ENCODE measurements around the gene QPCTL.
"Not testable (repeated sequence)": the region's sequence is repeated elsewhere in the genome, so short reads cannot be mapped to it uniquely, and the experiment has no call there.

Gene QPCTL

GRCh38 chr19:45717983-45718650 is 25.7 kb downstream of the QPCTL start:
- no peak for FAIRE-seq

GRCh38 chr19:45720065-45720464 is 27.6 kb downstream of the QPCTL start:
- not testable (repeated sequence) for FAIRE-seq

GRCh38 chr19:45728683-45729082 is 36.2 kb downstream of the QPCTL start:
- FAIRE-seq, result not testable (repeated sequence)

- FAIRE-seq, result no peak
Observed at GRCh38 chr19:45729800-45730290, 37.4 kb downstream of the QPCTL start.

DNA sequence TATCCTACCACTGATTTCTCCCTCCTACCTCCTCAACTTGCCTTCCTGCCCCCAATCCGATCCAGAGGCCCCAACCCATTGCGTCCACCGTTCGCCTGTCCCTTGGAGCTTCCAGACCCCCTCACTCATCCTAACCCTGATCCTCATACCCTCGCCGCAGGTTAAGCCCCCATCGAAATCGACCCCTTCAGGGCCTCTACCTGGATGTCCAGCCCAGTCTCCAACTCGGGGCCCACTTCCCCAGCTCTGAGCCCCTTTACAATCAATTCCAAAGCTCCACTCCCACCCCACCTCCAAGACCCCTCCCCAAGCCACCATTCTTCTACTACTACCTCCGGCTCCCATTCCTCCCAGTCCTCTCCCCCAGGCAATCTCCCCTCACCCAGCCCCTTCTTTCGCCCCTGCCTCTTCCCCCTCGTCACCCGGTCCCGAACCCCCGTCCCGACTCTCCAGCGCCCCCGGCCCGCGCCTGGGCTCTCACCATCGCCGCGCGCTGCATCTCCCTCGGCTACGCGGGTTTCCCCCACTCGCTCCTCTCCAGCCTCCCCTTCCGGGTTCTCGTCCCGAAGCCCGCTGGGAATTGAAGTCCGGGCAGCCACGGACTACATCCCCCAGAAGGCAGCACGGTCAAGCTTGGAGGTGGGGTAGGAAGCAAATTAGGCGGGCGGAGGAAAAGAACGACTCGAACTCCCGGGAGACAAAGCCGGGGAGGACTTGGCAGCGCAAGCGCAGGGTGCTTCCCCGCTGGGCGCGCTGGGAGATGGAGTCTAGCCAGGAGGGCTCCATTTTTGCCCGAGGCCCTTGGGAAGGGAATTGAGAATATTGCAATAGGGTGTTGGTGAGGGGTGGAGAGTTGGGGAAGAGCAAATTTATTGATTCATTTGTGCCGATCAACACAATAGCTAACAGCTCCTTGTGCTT is 38.2 kb downstream of the QPCTL start, which contains the start of gene FBXO46:
FBXO46 (minus strand) TSS at position 529 of the 921 bp plus-strand sequence. CDS start 17,401 bp downstream, outside the sequence.
- peak; percentile 95 for FAIRE-seq

- no peak for FAIRE-seq
Observed at GRCh38 chr19:45733160-45733810, 40.8 kb downstream of the QPCTL start, which contains the start of gene MEIOSIN. TSS of gene MEIOSIN (plus strand) at chr19:45733439. CDS start at chr19:45735377, 1,938 bp downstream.

- no peak for FAIRE-seq
Observed at GRCh38 chr19:45739498-45740439, 47.3 kb downstream of the QPCTL start.

DNA sequence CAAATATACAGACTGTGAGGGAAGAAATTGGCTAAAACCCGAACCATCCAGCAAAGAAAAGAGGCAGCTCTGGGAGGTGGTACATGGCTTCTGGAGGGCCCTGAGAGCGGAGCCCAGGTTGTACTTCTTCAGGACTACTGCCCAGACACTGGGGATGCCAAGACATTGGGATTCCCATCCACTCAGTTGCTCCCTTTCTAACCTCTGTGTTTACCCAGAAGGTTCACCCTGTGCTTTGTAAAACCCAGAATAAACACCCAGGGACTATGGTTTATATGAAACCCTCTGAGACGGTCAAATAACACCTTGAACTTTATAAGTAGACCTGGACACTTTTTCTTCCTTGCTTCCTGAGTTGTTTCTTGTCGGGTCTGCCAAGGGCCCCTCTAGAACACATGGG is 50.5 kb downstream of the QPCTL start:
- no peak for FAIRE-seq

- FAIRE-seq, result no peak
Observed at GRCh38 chr19:45745606-45746005, 53.1 kb downstream of the QPCTL start.

DNA sequence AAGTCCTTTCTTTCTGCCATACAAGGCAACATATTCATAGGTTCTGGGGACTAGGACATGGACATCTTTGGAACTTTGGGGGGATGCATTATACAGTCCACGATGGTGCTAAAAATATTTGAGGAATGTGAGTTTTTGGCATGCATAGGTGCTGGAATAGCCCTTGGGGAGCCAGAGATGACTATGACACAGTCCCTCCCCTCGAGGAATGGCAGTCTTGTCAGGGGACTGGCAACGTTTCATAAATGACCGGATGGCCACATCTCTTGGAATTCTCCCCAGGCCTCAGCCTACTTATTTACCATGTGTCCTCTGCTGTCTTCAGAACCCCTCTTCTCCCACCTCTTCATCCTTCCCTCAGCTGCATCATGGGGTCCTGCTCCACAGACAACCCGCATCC is 54.4 kb downstream of the QPCTL start:
- no peak for FAIRE-seq

DNA sequence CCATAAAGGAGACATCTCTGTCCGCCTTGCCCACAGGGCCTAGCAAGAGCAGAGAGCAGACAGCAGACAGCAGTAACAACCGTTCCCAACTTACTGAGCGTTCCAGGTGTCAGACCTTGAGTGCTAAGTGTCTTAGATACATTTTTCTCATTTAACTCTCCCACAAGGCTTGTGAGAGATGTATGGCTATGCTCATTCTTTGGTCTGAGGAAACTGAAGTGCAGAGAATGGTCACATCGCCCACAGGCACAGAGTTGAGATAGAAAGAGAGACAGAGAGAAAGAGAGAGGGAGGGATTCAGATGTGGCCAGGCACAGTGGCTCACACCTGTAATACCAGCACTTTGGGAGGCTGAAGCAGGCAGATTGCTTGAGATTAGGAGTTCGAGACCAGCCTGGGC is 55.0 kb downstream of the QPCTL start:
- no peak for FAIRE-seq

- FAIRE-seq, result not testable (repeated sequence)
Observed at GRCh38 chr19:45751483-45751882, 59.0 kb downstream of the QPCTL start.

DNA sequence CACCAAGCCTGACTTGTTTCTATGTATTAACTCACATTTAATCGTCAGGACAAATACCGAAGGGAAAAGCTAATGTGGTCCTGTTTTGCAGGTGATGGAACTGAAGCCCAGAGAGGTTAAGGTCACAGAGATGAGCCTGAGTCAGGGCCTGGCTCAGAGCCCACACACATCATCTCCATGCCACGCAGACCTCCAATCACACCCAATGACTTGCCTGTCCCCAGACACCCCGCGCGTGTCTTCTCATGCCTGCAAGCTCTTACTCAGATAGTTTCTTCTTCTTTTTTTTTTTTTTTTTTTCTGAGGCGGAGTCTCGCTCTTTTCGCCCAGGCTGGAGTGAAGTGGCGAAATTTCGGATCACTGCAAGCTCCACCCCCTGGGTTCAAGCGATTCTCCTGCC is 60.2 kb downstream of the QPCTL start:
- FAIRE-seq, result no peak

DNA sequence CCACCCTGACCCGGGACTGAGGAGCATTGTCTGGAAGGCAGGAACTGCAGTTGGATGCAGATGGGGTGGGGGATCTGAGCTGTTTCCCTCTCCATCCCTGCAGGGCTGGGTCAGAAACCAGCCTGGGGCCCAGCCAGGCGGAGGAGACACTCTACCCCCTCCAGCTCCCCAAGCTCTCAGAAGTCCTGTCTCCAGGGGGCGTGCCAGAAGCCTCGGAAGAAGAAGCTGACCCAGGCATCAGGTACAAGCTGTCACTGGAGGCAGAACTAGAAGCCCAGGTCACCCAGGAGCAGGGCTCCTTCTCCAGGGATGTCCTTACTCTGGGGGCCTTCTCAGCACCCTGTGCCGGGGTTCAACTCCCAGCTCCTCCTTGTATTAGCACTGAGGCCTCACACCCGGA is 61.1 kb downstream of the QPCTL start:
- FAIRE-seq, result no peak

All from TTC549 (cell line).